ENCODE results near the gene TMEM135. TPM values are rescaled to one million over a fixed set of nuclear protein-coding genes. Genes with fewer than 3 reads are reported as not detected.

TMEM135 gene
- total RNA-seq, 1 donor from 2014 or later, result 12.6 TPM

GRCh38 chr11:87252869-87253268 is 215.1 kb downstream of the TMEM135 start:
- no peak for DNase-seq (ENCODE audit: low read depth)
- H3K4me3 ChIP-seq (ENCODE audit: low read depth, low read length), result no peak overlapping the region

DNA sequence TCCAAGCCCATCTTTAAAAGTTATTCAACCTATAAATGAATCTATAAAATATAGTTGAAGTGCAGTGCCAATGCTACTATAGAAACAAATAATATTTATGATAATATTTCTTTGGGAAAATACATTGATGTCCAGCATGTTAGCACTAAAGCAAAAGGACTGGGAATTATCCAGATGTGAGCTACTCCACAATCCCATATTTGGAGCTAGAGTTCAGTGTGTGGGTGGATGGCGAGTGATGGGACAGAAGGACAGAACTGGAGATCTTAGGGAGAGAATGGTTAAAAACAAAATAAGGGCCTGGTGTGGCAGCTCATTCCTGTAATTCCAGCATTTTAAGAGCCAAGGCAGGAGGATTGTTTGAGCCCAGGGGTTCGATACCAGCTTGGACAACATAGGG is 216.8 kb downstream of the TMEM135 start:
- TF ChIP-seq, protein P1, sequence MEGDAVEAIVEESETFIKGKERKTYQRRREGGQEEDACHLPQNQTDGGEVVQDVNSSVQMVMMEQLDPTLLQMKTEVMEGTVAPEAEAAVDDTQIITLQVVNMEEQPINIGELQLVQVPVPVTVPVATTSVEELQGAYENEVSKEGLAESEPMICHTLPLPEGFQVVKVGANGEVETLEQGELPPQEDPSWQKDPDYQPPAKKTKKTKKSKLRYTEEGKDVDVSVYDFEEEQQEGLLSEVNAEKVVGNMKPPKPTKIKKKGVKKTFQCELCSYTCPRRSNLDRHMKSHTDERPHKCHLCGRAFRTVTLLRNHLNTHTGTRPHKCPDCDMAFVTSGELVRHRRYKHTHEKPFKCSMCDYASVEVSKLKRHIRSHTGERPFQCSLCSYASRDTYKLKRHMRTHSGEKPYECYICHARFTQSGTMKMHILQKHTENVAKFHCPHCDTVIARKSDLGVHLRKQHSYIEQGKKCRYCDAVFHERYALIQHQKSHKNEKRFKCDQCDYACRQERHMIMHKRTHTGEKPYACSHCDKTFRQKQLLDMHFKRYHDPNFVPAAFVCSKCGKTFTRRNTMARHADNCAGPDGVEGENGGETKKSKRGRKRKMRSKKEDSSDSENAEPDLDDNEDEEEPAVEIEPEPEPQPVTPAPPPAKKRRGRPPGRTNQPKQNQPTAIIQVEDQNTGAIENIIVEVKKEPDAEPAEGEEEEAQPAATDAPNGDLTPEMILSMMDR (conservative IDR thresholded peaks at IDR 0.05; ENCODE audit: low read depth, low read length), result no peak
- no peak for DNase-seq (ENCODE audit: low read depth)
- no peak overlapping the region for H3K4me3 ChIP-seq (ENCODE audit: low read depth, low read length)

More at GRCh38 chr11:87252869-87253268, 215.1 kb downstream of the TMEM135 start:
- TF ChIP-seq, protein P1 (conservative IDR thresholded peaks at IDR 0.05; ENCODE audit: low read depth, low read length), result no peak

DNA sequence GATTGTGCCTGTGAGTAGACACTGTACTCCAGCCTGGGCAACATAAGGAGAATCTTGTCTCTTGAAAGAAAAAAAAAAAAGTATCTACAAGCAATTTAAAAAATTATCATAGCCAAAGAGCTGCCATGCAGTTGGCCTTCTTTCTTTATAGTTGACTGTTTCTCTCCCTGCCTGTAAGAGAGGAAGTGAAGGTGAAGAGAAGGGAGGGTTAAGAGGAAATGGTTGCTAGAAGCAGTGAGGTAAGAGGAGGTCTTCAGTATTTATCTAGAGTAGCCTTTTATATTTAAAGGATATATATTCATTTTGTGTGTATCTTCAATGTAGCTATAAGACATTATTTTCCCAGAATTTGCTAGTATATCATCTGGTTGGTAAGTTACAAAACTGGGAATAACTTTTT is 217.9 kb downstream of the TMEM135 start:
- no peak overlapping the region for H3K4me3 ChIP-seq (ENCODE audit: low read depth, low read length)
- TF ChIP-seq, protein P1 (conservative IDR thresholded peaks at IDR 0.05; ENCODE audit: low read depth, low read length), result no peak
- no peak for DNase-seq (ENCODE audit: low read depth)

GRCh38 chr11:87256694-87257340 is 219.1 kb downstream of the TMEM135 start:
- H3K4me3 ChIP-seq (ENCODE audit: low read depth, low read length), result no peak overlapping the region
- TF ChIP-seq, protein P1 (conservative IDR thresholded peaks at IDR 0.05; ENCODE audit: low read depth, low read length), result no peak
- no peak for DNase-seq (ENCODE audit: low read depth)

DNA sequence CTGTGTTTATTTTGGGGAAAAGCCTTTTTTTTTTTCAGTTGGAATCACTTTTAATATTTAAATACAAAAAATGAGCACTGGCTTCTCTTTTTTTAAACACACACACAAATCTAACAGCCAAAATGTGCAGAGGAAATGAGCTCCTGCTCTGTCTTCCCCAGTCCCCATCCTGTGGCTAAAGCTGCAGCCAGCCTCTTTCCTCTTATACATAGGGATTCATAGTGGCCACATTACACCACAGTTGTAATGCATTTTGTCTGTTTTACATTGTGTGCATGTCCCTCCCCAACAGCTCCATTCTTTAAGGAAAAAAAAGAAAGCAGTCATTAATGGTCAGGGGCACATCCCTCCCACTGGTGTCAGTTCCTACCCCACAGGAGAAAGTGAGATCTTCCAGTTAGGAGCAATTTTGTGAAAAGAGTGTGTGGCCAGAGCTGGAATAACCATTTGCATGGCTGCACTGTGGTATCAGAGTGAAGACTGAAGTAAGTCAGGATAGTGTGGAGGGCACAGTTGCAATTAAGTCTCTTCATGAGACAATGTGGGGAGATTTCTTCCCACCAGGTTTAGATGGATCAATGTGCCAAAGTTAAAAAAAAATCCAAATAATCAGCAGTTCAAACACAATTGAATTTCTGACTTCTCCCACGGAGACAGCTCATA is 220.6 kb downstream of the TMEM135 start:
- TF ChIP-seq, protein P1 (conservative IDR thresholded peaks at IDR 0.05; ENCODE audit: low read depth, low read length), result no peak
- H3K4me3 ChIP-seq (ENCODE audit: low read depth, low read length), result no peak overlapping the region
- no peak for DNase-seq (ENCODE audit: low read depth)

- H3K4me3 ChIP-seq (ENCODE audit: low read depth, low read length), result no peak overlapping the region
- TF ChIP-seq, protein P1 (conservative IDR thresholded peaks at IDR 0.05; ENCODE audit: low read depth, low read length), result no peak
- DNase-seq (ENCODE audit: low read depth), result no peak
These were observed 222.0 kb downstream of the TMEM135 start for GRCh38 chr11:87259736-87260135.

DNA sequence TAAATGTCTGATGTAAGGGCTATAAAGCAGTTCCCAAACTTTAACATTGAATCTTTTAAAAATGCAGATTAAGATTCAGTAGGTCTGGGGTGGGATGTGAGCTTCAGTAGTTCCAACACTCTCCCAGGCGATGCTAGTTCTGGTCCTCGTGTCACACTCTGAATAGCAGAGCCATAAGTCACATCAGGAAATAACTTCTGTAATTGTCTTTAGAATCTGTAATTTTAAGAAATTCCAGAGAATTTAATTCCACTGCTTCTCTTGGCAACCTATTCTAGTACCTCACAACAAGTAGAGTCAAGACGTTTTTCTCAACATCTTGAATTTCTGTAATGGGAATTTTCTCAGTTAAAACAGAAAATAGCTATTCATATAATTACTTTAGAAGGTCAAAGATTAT is 223.1 kb downstream of the TMEM135 start:
- H3K4me3 ChIP-seq (ENCODE audit: low read depth, low read length), result no peak overlapping the region
- no peak for DNase-seq (ENCODE audit: low read depth)
- TF ChIP-seq, protein P1 (conservative IDR thresholded peaks at IDR 0.05; ENCODE audit: low read depth, low read length), result no peak
